NCI-H524 treated with DMSO at 0.1 percent for 48 hours (cell line): ENCODE results near the gene ACD.

Experiments
- DNase-seq: peaks from one replicate; lab custom pipeline; 2025; lab: John Stamatoyannopoulos, UW

Gene ACD

DNA sequence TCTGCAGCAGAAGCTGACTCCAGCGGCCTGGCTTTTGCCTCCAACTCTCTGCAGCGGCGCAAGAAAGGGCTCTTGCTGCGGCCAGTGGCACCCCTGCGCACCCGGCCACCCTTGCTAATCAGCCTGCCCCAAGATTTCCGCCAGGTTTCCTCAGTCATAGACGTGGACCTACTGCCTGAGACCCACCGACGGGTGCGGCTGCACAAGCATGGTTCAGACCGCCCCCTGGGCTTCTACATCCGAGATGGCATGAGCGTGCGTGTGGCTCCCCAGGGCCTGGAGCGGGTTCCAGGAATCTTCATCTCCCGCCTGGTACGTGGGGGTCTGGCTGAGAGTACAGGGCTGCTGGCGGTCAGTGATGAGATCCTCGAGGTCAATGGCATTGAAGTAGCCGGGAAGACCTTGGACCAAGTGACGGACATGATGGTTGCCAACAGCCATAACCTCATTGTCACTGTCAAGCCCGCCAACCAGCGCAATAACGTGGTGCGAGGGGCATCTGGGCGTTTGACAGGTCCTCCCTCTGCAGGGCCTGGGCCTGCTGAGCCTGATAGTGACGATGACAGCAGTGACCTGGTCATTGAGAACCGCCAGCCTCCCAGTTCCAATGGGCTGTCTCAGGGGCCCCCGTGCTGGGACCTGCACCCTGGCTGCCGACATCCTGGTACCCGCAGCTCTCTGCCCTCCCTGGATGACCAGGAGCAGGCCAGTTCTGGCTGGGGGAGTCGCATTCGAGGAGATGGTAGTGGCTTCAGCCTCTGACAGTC, 2.0 kb upstream of the ACD start:
- no peak for DNase-seq

DNA sequence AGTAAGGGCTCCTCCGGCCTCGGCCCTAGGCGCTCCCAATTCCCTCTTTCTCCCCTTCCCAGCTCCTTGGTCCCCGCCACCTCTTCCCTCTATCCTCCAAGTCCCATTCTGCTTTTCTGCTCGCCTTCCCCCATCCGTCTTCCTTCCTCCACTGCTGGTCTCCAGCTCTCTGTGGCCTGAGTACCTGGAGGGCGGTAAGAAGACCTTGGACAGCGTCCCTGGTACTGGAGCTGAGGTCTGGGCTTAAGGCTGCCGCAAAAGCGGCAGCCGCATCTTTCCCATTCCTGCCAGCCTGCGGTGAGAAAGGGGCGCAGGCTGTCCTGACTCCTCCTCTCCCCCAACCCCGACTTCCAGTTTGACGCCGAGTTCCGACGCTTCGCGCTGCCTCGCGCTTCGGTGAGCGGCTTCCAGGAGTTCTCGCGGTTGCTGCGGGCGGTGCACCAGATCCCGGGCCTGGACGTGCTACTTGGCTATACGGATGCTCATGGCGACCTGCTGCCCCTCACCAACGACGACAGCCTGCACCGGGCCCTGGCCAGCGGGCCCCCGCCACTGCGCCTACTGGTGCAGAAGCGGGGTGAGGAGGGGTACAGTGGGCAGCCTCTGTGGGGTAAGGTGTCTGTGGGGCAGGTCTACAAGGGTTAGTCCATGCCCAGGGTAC, 1.2 kb upstream of the ACD start:
- no peak for DNase-seq

DNA sequence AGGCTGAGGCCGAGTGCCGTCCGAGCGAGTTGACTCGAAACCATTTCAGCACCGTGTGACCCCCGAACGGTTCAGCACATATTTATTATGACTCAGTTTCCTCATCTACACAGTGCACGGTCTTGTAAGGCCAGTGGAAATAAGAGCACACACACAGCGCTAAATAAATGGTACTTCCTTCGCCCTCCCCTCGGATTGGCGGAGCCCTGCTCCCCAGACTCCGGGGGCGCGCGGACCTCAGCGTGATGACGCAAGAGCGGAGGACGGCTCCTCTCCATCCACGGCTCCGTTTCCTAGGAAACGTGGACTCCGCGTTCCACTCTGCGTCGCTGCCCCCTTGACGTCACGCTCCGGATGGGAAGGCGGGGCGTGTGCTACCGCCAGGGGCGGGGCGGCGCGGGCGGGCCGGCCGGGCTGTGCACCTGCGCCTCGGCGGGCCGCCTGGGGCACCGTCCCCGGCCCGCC, 536 bp upstream of the ACD start, which contains the start of gene PARD6A:
Gene PARD6A, plus strand, starts transcription at position 397 of the 465 bp plus-strand sequence. CDS start 79 bp downstream, outside the sequence.
- peak; percentile 79 for DNase-seq

DNA sequence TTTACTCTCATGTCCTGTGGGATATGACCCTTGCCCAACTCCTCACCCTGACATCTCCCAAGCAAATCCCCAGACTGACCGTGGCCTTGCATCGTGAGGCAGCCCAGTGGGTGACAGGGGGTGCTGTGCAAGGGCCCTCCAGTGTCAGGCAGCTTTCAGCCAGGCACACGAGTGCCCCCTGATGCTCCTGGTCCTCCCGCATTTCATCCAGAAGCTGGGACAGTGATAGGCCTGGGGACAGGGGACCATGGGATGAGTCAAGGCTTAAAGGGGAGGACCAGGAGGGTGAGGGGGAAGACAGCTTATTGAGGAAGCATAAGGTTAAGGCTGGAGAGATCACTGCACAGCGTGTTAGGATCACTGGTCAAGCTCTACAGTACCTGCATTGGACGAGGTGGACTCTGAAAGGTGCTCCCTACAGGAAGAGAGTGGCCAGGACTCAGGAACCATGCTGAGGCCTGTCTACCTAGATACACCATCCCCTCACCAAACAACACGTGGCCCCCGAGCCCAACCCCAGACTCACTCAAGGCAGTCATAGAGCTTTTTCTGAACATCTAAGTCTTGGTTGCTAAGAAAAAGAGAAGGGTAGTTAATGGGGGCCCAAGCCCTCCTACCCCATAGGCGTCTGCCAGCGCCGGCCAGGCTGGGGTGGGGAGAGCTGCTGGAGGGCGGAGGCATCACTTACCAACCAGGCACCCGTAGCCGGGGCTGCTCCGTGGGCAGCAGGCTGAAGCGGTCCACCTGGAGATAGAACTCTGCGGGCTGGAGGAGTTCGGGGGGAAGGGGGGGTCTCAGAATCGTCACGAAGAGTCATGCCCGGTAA, 998 bp downstream of the ACD start:
- DNase-seq: no peak

DNA sequence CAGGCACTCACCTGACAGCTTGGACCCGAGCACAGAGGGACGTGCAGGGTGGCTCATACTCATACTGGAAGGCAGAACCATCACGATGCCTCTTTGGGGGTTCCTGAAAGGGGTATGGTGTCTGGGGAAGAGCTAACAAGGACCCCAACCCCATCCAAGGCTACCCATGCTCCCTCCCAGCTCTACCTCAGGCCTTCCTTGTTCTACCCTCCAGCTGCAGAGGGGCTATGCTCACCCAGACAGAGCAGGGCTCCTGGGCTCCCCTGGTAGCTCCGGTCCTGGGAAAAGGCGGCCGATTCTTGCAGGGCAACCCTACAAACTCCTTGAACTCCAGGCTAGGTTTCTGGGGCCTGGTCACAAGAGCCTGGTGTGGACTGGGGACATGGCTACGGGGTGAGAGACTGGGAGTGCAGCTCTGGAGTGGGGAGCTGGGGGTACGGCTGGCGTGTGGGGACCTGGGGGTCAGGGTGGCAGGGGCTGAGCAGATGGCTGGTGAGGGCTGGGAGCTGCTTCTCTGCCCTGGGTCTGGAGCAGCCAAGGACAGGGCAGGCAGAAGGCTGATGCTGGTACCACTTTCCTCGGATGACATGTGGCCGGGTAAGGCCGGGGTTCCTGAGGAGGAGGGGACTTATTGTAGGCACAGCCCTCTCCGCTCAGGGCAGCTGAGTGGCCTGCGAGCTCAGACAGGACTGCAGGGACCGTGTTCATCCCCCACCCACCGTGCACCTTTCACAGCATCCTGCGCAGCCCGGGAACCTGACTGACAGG, 2.1 kb downstream of the ACD start:
- DNase-seq: no peak

DNA sequence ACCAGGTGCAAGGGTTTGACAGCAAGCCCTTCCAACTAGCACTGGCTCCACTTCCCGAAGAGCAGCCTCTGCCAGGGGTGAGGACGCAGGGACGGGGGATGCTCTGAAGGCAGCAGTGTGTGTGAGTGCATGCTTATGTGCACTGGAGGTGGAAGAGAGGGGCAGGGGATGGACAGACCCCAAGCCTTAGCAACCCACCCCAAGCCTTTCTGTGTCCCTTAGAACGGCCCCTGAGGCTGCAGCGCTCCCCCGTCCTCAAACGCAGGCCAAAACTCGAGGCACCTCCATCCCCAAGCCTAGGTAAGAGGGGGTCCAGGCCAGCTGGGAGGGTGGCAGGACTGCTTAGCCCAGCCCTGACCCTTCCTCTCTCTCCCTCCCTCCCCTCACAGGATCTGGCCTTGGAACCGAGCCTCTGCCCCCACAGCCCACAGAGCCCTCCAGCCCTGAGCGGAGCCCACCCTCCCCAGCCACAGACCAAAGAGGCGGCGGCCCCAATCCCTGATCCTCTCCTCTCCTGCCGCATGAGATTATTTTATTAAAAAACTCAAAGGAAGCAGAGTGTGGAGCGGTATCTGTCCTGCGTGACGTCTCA, 2.9 kb downstream of the ACD start:
- DNase-seq: no peak

DNA sequence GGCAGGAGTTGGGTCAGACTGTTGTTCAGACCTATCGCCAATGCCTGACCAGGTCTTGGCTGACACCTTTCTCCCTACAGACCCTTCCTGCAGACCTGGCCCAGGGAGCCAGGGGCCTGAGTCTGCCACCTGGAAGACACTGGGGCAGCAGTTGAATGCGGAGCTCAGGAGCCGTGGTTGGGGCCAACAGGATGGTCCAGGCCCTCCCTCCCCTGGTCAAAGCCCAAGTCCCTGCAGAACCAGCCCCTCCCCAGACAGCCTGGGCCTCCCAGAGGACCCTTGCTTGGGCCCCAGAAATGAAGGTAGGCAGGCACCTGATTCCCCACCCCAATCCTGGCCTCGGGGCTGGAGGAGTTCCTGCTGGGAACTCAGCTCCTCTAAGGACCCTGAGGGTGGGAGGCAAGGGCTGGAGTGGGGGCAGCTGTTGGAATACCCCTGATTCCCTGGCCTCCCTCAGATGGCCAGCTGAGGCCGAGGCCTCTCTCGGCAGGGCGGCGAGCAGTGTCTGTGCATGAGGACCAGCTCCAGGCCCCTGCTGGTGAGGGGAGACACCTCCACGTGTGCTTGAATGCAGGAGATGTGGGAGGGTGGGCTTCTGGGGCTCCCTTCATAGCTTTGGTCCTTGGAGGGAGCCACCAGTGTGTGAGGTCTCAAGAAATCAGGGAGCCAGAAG, 3.6 kb downstream of the ACD start:
- no peak for DNase-seq

DNA sequence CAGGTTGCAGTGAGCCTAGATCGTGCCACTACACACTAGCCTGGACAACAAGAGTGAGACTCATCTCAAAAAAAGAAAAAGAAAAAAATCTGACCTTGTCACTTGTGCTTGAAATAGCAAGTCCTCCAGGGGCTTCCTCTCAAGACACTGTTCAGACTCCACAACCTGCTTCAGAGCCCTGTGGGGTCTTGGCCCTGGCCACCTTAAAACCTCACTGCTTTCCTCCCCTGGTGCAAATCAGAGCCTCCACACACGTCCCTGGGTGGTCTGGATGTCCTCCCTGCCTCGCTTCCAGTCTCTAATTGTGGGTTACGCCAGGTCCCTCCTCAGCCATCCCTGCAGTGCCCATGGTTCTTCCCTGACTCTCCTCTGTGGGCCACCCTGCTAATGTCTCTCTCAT, 4.7 kb downstream of the ACD start:
- DNase-seq: no peak

DNA sequence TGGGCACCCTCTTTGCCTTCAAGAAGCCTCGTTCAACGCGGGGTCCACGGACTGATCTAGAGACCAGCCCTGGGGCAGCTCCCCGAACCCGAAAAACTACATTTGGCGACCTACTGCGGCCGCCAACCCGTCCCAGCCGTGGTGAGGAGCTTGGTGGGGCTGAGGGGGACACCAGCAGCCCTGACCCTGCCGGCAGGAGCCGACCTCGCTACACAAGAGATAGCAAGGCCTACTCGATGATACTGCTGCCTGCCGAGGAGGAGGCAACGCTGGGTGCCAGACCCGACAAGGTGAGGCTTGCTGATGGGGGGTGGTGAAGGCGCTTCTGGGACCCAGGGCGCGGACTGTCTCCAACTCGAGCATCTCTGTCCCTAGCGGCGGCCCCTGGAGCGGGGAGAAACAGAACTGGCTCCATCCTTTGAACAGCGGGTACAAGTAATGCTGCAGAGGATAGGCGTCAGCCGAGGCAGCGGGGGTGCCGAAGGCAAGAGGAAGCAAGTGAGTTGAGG, 5.6 kb downstream of the ACD start:
- DNase-seq: no peak

DNA sequence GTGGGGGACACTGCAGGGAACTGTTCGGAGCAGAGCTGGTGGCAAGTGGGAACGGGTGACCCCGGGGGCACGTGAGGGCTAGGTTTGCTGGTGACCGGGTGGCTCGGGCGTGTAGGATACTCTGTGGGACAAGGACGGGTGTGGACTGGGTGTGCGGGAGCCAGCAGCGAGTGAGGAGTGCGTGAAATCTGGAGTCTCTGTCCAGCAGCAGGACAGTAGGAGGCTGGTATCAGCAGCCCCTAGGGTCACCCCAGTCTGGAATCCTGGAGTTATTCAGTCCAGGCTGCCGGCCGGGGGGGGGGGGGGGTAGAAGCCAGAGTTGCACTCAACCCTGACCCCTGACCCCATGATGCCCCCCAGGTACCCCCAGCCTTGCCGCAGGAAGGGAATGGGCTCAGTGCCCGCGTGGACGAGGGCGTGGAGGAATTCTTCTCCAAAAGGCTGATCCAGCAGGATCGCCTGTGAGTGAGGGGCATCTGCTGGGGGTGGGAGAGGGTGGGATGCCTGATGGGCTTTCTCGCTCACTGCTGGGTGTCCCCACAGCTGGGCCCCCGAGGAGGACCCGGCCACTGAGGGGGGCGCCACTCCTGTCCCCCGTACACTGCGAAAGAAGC, 6.2 kb downstream of the ACD start:
- no peak for DNase-seq

DNA sequence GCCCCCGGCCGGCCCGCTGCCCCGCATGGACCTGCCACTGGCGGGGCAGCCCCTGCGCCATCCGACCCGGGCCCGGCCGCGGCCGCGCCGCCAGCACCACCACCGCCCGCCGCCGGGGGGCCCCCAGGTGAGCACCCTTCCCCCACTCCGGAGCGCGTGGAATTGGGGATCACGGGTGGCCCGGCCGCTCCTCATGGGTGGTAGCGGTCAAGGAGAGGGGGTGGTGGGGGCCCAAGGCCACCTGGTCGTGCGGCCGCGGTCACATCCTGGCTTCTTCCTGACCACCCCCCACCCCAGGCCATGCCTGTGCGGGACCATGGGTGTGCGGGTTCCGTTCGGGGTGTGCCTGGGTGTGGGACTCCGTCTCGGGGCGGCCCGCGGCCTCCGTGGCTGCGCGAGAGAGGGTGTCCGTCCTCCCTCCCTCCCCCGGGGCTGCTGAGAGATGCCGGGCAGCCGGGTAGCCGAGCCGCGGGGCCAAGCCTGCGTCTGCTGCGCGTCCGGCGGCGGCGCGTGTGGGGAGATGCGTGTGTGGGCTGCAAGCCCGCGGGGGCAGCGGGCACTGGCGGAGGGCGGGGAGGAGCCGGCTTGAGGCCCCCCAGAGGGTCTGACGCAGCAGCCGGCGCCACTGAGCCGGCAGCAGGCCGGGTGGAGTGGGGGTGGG, 6.8 kb downstream of the ACD start:
- DNase-seq: no peak

DNA sequence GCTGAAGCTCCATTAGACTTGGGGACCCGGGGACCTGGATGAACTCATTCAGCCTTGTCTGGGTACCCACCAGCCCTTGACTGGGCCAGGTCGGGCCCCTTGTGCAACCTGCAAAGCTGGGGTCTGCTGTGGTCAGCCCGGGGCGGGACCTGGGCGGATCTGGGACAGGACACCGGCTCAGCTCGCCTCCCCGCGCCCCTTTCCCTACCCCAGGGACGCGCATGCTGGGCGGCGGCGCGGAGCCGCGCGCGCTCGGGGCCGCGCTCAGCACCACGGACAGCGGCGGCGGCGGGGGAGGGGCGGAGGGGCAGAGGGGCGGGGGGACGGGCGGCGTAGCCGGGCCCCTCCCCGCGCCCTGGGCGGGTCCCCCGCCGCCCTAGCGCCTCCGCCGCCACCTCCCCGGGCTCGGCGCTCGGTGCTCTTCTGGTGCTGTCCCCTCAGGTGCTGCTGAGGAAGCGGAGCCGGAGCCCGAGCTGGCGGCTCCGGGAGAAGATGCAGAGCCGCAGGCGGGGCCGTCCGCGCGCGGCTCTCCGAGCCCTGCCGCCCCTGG, 7.4 kb downstream of the ACD start:
- no peak for DNase-seq

DNA sequence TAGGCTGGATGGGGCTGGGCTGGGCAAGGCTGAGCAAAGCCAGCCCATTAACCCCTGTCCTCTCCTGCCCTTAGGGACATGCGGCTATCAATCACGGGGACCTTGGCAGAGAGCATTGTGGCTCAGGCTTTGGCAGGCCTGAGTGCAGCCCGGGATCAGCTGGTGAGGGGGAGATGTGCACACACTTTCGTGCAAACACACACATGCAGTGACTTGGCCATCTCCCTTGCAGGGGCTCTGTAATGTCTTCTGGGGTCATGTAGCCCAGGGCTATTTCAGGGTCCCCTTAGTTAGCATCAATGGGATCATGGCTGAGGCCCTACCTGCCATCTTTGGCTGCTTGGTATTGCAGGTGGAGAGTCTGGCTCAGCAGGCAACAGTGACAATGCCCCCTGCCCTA, 8.2 kb downstream of the ACD start:
- no peak for DNase-seq

DNA sequence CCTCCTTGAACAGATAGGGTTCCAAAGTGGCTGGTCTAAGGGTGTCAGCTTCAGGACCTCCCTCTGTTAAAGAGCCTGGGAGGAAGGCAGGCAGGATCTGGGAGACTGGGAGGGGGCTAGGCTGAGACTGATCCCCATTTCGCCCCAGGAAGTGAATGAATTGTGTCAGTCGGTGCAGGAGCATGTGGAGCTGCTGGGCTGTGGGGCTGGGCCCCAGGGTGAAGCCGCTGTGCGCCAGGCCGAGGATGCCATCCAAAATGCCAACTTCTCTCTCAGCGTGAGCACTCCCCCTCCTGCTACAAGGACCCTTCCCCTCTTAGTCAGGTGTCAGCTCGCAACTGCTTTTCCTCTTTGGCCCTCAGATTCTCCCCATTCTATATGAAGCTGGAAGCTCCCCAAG, 9.0 kb downstream of the ACD start:
- DNase-seq: no peak

DNA sequence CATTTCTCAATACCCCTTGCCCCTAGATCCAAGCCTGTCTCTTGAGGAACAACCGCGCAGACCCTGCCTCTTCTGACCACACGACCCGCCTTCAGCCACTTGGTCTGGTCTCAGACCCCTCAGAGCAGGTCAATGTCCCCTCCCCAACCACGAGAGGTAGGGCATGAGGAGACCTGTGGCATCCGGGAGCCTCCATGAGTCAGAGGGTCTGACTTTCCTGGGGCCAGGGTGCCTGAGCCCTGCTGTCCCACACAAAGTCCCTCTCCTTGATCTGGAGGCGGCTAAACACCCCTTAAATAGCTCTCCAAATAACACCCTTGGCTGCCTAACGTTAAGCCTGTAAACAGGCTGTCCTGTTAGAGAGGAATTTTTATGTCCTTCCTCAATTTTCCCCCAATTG, 10.0 kb downstream of the ACD start:
- DNase-seq: no peak

DNA sequence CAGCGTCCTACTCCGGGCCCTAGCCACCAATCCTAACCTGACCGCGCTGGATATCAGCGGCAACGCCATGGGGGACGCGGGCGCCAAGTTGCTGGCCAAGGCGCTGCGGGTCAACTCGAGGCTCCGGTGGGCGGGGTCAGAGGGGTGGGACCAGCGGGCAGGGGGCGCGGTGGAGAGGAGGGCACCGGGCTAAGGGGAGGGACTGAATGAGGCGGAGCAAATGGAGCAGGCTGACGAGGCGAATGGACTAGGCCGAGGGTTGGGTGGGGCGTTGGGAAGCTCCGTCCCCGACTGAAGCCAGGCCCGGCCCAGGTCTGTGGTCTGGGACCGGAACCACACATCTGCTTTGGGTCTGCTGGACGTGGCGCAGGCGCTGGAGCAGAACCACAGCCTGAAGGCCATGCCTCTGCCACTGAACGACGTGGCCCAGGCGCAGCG, 10.5 kb downstream of the ACD start:
- DNase-seq: no peak

DNA sequence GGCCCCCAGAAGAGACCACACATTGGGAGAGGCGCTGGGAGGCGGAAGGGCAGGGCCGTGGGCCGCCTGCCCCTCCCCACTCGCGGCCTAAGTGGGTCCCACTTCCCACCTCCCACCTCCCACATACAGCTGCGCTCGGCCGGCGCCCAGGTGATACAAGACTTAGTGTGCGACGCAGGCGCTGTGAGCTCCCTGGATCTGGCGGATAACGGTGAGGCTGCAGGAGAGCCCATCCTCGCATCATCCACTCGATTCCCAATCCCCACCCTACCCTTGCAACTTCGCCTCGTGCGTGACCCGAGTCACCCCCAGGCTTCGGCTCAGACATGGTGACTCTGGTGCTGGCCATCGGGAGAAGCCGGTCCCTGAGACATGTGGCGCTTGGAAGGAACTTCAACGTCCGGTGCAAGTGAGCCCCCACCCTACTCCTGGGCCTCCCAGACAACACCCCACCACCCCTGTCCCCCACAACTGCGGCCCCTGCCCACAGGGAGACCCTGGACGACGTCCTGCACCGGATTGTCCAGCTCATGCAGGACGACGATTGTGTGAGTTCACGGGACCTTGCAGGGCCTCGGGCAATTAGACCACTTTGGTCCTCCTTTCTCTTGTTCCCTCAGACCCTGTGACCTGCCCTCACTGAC, 11.2 kb downstream of the ACD start:
- no peak for DNase-seq

DNA sequence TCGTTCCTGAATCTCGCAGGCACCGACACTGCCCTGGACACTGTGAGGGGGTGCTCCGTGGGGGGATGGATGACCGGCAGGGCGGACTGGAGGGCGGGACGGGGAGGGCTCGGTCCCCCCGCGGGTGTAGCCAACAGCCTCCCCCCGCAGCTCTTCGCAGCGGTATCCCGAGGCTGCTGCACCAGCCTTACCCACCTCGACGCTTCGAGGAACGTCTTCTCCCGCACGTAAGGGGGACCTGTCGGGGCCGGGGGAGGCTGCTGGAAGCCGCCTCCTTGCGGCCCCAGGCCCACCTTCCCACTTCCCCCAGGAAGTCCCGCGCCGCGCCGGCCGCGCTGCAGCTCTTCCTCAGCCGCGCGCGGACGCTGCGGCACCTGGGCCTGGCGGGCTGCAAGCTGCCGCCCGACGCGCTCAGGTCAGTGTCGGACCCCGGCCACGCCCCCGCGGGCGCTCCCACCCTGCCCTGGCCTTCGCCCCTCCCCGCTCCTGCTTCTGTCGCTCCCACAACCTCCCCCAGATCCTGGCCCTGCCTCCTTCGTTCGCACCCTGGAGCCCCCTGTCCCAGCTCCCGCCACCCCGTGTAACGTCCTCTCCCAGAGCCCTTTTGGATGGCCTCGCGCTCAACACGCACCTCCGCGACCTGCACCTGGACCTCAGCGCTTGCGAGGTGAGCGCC, 11.8 kb downstream of the ACD start:
- DNase-seq: no peak
